ENCODE data around the gene RALGPS2. TPM values are rescaled to one million over a fixed set of nuclear protein-coding genes. Genes with fewer than 3 reads are reported as not detected.

Gene RALGPS2
- total and polyA plus RNA-seq, 7 donors = 6.6 to 24.3 (median 14.3) TPM

DNA sequence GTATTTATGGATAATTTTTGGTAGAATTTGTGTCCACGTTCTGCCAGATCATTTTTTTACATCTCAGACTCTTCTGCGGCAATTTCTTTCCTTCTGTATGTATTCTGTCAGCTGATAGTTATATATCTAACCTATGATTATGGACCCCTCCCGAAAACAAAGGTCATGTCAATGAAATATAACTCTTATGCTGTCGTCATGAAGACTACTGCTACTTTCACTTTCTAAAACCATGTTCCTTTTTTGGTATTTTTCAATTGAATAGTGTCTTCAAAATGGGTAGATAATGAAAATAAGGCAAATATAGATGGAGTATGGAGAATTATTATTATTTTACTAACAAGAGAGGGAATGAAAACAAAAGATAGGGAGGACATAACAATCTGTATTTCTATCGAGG, 142.6 kb downstream of the RALGPS2 start:
- Histone ChIP-seq H3K4me1 (peaks cover 0 to 62% (median 49%) of the 10 kb centered on the region in 4 donors), H3K4me3 (peak overlapping the region; percentile 35 to 56 (median 50)), H3K27ac (peak overlapping the region; percentile 74 to 80 (median 77)), H3K27me3 (no peaks in the 10 kb centered on the region), H3K36me3 (peaks cover 0 to 32% (median 3%) of the 10 kb centered on the region in 4 donors), H3K9me3 (no peaks in the 10 kb centered on the region)
- WGBS, 2 donors = 15 to 48% methylated on average over 5 of the region's 5 CpGs
- DNase-seq = no peak
- intact Hi-C loops (cut with DNase I) = no loop called here
- TF ChIP-seq EP300 (IDR thresholded peaks at IDR 0.05) (no peak), POLR2AphosphoS5 (IDR thresholded peaks at IDR 0.05) (peak in 1 of 4 donors; percentile 10)

GRCh38 chr1:178868706-178869105, 143.7 kb downstream of the RALGPS2 start:
- peaks cover 0 to 55% (median 42%) of the 10 kb centered on the region in 4 donors for H3K4me1 ChIP-seq
- no peaks in the 10 kb centered on the region for H3K9me3 ChIP-seq
- H3K27ac ChIP-seq = peak overlapping the region; percentile 74 to 80 (median 77)
- peaks cover 0 to 23% (median 0%) of the 10 kb centered on the region in 4 donors for H3K36me3 ChIP-seq
- TF ChIP-seq POLR2AphosphoS5 (IDR thresholded peaks at IDR 0.05) (no peak), EP300 (IDR thresholded peaks at IDR 0.05) (no peak), POLR2A (IDR thresholded peaks at IDR 0.05) (no peak)
- TF ChIP-seq, protein P1, sequence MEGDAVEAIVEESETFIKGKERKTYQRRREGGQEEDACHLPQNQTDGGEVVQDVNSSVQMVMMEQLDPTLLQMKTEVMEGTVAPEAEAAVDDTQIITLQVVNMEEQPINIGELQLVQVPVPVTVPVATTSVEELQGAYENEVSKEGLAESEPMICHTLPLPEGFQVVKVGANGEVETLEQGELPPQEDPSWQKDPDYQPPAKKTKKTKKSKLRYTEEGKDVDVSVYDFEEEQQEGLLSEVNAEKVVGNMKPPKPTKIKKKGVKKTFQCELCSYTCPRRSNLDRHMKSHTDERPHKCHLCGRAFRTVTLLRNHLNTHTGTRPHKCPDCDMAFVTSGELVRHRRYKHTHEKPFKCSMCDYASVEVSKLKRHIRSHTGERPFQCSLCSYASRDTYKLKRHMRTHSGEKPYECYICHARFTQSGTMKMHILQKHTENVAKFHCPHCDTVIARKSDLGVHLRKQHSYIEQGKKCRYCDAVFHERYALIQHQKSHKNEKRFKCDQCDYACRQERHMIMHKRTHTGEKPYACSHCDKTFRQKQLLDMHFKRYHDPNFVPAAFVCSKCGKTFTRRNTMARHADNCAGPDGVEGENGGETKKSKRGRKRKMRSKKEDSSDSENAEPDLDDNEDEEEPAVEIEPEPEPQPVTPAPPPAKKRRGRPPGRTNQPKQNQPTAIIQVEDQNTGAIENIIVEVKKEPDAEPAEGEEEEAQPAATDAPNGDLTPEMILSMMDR (IDR thresholded peaks at IDR 0.05) = no peak
- H3K27me3 ChIP-seq = no peaks in the 10 kb centered on the region
- H3K4me3 ChIP-seq = peak overlapping the region; percentile 35 to 56 (median 50)
- WGBS, 2 donors = 80 to 84% methylated on average over 1 of the region's 1 CpG
- no peak for DNase-seq
- intact Hi-C loops (cut with DNase I) = loop anchor here (1.0 kb wide), 1 partner anchor 84 kb away; no protein-coding TSS in a partner anchor

DNA sequence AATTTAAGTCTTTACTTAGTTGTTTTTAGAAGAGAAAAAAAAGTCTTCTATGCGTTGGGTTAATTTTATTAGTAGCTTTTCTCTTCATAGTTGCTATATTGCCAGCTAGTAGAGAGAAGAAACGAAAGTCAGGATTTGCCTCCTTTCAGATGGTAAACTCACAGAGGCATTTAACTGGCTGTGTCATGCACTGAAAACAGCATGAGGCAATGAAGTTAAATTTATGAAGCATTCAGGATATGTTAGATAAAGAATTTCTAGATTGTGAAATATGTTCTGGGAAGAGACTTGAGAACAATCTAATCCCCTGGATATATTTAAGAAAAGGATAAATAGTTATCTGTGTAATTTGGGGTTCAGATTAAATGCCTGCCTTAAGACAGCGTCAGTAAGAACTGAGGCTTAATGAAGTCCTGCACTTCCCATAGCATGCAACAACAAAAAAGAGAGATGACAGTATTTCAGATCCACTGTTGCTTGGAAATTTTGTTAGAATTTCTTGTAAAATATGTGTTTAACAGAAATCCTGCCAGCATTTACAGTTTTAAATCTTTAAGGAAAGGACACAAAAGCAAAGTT, 144.2 kb downstream of the RALGPS2 start:
- TF ChIP-seq, protein P1 (IDR thresholded peaks at IDR 0.05) = no peak
- peak; percentile 14 to 69 (median 56) for TF ChIP-seq POLR2AphosphoS5 (IDR thresholded peaks at IDR 0.05)
- no peak for DNase-seq
- WGBS, 2 donors = 69 to 86% methylated on average over 3 of the region's 3 CpGs
- H3K27me3 ChIP-seq = no peaks in the 10 kb centered on the region
- intact Hi-C loops (cut with DNase I) = loop anchor here (1.0 kb wide), 1 partner anchor 83 kb away; no protein-coding TSS in a partner anchor
- peaks cover 0 to 50% (median 39%) of the 10 kb centered on the region in 4 donors for H3K4me1 ChIP-seq
- H3K4me3 ChIP-seq = peak overlapping the region; percentile 35 to 56 (median 50)
- H3K27ac ChIP-seq = peak overlapping the region; percentile 74 to 80 (median 77)
- H3K9me3 ChIP-seq = no peaks in the 10 kb centered on the region
- peaks cover 0 to 18% (median 0%) of the 10 kb centered on the region in 4 donors for H3K36me3 ChIP-seq

DNA sequence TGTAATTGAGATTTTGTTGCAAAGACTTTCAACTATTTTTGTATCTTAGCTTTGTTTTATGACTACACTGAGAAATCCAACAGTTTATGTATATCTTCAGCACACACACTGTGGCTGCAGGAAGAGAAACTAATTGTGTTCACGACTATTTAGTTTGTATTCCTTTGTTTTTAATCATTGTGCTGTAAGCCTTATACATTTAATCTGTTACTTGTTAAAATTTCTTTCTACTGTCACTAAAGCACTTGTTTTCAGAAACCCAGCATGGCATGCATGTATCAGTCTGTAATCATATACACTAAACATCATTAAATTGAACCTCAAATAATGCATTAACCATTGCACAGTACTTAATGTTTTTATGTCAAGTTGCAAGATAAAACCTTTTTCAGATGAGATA, 145.2 kb downstream of the RALGPS2 start:
- H3K4me1 ChIP-seq = peaks cover 0 to 40% (median 33%) of the 10 kb centered on the region in 4 donors
- peaks cover 0 to 8% (median 0%) of the 10 kb centered on the region in 4 donors for H3K36me3 ChIP-seq
- no peak for DNase-seq
- no peaks in the 10 kb centered on the region for H3K27me3 ChIP-seq
- H3K9me3 ChIP-seq = no peaks in the 10 kb centered on the region
- peak overlapping the region; percentile 74 to 80 (median 77) for H3K27ac ChIP-seq
- no peak for TF ChIP-seq POLR2AphosphoS5 (IDR thresholded peaks at IDR 0.05)
- TF ChIP-seq, protein P1 (IDR thresholded peaks at IDR 0.05) = no peak
- TF ChIP-seq POLR2A (IDR thresholded peaks at IDR 0.05) = no peak
- no peak for TF ChIP-seq EP300 (IDR thresholded peaks at IDR 0.05)
- peak overlapping the region; percentile 35 to 56 (median 50) for H3K4me3 ChIP-seq
- intact Hi-C loops (cut with DNase I) = loop anchor here (2.0 to 5.0 kb wide), 2 partner anchors 63 to 132 kb away; no protein-coding TSS in a partner anchor
- 62 to 71% methylated on average over 1 of the region's 1 CpG for WGBS, 2 donors

- WGBS, 2 donors = 30 to 63% methylated on average over 4 of the region's 4 CpGs
- Histone ChIP-seq H3K36me3 (peaks cover 0 to under 1% (median 0%) of the 10 kb centered on the region in 4 donors), H3K4me3 (peak within 1 kb of the TSS; percentile 35 to 56 (median 50)), H3K27me3 (no peaks in the 10 kb centered on the region), H3K9me3 (no peaks in the 10 kb centered on the region), H3K4me1 (peaks cover 0 to 33% (median 30%) of the 10 kb centered on the region in 4 donors), H3K27ac (peak within 1 kb of the TSS; percentile 74 to 80 (median 77))
- no peak for TF ChIP-seq POLR2A (IDR thresholded peaks at IDR 0.05)
- TF ChIP-seq, protein P1 (IDR thresholded peaks at IDR 0.05) = peak in 1 of 4 experiments; percentile 10
- TF ChIP-seq EP300 (IDR thresholded peaks at IDR 0.05) = no peak
- peak; percentile 11 to 77 (median 66) for TF ChIP-seq POLR2AphosphoS5 (IDR thresholded peaks at IDR 0.05)
- intact Hi-C loops (cut with DNase I) = loop anchor here (2.0 to 5.0 kb wide), 2 partner anchors 62 to 131 kb away; no protein-coding TSS in a partner anchor
- DNase-seq = no peak
Observed at GRCh38 chr1:178870944-178871343, 145.9 kb downstream of the RALGPS2 start, which contains the start of gene ANGPTL1. Gene ANGPTL1, minus strand, starts transcription at chr1:178871077. Its CDS starts 5,301 bp downstream, at chr1:178865776.

All from sigmoid colon (tissue), 7 donors.